MM.1S (cell line): ENCODE data around the gene TSSK6.

Experiments
- CTCF ChIP-seq: fragments of 300-600 bp; sonication (generic); IDR thresholded peaks from 2 replicates; pipeline ENCODE4 v1.5.1; 2016; ENCODE audit warnings: antibody characterized with exemption, low read length, mixed read lengths
- EZH2 ChIP-seq: fragments of 300-600 bp; sonication (generic); optimal IDR thresholded peaks from 2 replicates; pipeline ENCODE3; 2017; ENCODE audit warnings: low read depth, mild to moderate bottlenecking, antibody characterized with exemption, low read length, mixed read lengths
- EZH2phosphoT487 ChIP-seq: fragments of 300-600 bp; sonication (generic); IDR thresholded peaks from 2 replicates; pipeline ENCODE4 v1.6.1; 2018; ENCODE audit warnings: antibody characterized with exemption, low read length

DNA sequence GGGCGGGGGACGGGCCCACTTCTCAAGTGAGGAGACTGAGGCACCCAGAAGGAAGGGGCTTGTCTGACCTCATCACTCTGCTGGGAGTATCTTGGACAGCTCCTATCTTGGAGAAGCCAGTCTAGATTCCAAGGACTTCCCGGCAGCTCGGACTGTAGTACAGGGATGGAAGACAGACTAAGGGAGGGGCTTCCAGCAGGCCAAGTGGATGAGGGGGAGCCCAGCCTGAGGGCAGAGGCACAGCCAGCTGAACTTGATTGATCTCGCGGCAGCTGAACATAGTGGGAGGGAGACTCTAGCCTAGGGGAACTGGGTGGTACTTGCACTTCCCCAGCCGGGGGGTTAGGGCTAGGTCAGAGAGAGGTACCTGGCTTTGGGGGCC is 23.4 kb upstream of the TSSK6 start:
- TF ChIP-seq CTCF, result no peak
- no peak for TF ChIP-seq EZH2
- no peak for TF ChIP-seq EZH2phosphoT487
